Measurements from ENCODE around the gene ALKBH3.

Gene ALKBH3

GRCh38 chr11:43903078-43903477 lies 22.4 kb downstream of the ALKBH3 start:
- Histone ChIP-seq H2AFZ (ENCODE audit: low read depth, low read length) (no peak overlapping the region), H3K9me3 (ENCODE audit: low read length) (peaks cover 5% of the 10 kb centered on the region), H3K36me3 (ENCODE audit: insufficient read depth, low read length) (peaks cover 45% of the 10 kb centered on the region), H3K4me1 (ENCODE audit: insufficient read depth, low read length) (peaks cover 18% of the 10 kb centered on the region), H3K4me3 (ENCODE audit: low read length) (no peak overlapping the region), H3K27me3 (ENCODE audit: insufficient read depth, low read length) (no peaks in the 10 kb centered on the region)

DNA sequence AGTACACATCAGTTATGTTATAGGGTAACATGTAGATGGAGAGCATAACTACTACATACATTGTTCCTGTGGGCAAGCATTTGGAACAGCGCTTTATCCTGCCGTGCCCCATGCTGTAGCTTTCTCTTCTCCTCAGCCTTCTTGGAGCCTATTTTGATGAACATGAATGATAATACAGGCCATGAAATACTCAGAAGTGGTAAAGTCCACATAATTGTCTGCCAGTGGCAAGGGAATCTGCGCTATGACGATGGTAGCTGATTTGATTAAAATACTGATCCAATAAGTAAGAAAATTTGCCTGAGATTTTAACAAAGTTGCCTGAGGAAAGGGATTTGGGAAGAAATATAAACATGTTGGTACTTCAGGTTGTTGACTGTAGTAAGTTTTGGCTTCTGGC lies 23.3 kb downstream of the ALKBH3 start:
- Histone ChIP-seq H3K4me3 (ENCODE audit: low read length) (no peak overlapping the region), H3K4me1 (ENCODE audit: insufficient read depth, low read length) (peaks cover 18% of the 10 kb centered on the region), H3K9me3 (ENCODE audit: low read length) (peaks cover 5% of the 10 kb centered on the region), H3K36me3 (ENCODE audit: insufficient read depth, low read length) (peaks cover 41% of the 10 kb centered on the region), H2AFZ (ENCODE audit: low read depth, low read length) (no peak overlapping the region), H3K27me3 (ENCODE audit: insufficient read depth, low read length) (no peaks in the 10 kb centered on the region)

- H3K9me3 ChIP-seq (ENCODE audit: low read length) = no peaks in the 10 kb centered on the region
- no peak overlapping the region for H3K4me3 ChIP-seq (ENCODE audit: low read length)
- H3K27me3 ChIP-seq (ENCODE audit: insufficient read depth, low read length) = no peaks in the 10 kb centered on the region
- H3K4me1 ChIP-seq (ENCODE audit: insufficient read depth, low read length) = peaks cover 18% of the 10 kb centered on the region
- peaks cover 40% of the 10 kb centered on the region for H3K36me3 ChIP-seq (ENCODE audit: insufficient read depth, low read length)
- H2AFZ ChIP-seq (ENCODE audit: low read depth, low read length) = no peak overlapping the region
These were observed 24.3 kb downstream of the ALKBH3 start for GRCh38 chr11:43904742-43905535.

GRCh38 chr11:43905813-43906241 lies 25.2 kb downstream of the ALKBH3 start:
- no peaks in the 10 kb centered on the region for H3K9me3 ChIP-seq (ENCODE audit: low read length)
- no peaks in the 10 kb centered on the region for H3K27me3 ChIP-seq (ENCODE audit: insufficient read depth, low read length)
- no peak overlapping the region for H3K4me3 ChIP-seq (ENCODE audit: low read length)
- H2AFZ ChIP-seq (ENCODE audit: low read depth, low read length) = no peak overlapping the region
- peaks cover 40% of the 10 kb centered on the region for H3K36me3 ChIP-seq (ENCODE audit: insufficient read depth, low read length)
- H3K4me1 ChIP-seq (ENCODE audit: insufficient read depth, low read length) = peaks cover 18% of the 10 kb centered on the region

DNA sequence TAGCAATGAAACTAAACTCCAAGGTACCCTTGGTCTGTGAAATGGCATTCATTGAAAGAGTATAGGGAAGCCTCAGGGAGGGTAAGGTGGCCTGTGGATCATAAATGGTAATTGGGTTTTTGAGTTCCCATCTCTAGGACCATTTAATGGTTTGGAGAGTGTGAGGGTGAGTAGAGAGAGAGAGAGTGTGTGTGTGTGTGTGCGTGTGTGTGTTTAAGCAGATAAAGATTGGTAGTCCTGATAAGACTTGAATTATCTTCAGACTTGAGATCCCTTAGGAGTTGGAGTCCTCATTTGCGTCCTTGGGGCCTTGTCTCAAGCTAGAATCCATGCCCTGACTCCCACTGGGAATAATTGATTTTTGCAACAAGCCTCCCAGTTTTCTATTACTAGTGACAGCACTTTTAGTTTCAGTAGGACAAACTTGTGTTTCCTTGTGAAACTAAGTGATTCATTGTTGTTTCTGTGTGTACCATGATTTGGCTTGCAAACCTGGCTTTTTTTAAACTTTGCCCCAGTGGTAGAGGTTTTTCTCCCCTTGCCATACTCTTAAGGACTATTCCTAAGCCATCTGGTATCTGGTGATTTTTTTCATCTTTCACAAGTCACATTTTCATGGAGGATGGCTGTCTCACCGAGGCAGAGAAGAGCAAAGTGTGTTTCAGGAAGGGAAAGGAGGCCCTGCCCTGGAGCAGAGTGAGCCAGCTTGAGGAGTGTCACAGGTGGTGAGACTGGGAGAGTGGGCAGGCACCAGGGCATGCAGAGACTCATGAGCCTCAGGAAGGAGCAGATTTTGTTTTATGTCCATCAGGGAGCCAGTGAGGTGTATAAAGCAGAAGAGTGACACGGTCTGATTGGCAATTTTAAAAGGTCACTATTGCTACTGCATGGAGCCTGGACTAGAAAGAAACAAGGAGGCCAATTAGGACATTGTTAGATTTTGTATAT lies 26.7 kb downstream of the ALKBH3 start:
- Histone ChIP-seq H3K27me3 (ENCODE audit: insufficient read depth, low read length) (no peaks in the 10 kb centered on the region), H3K4me1 (ENCODE audit: insufficient read depth, low read length) (peaks cover 18% of the 10 kb centered on the region), H3K9me3 (ENCODE audit: low read length) (no peaks in the 10 kb centered on the region), H2AFZ (ENCODE audit: low read depth, low read length) (no peak overlapping the region), H3K4me3 (ENCODE audit: low read length) (no peak overlapping the region), H3K36me3 (ENCODE audit: insufficient read depth, low read length) (peaks cover 26% of the 10 kb centered on the region)

DNA sequence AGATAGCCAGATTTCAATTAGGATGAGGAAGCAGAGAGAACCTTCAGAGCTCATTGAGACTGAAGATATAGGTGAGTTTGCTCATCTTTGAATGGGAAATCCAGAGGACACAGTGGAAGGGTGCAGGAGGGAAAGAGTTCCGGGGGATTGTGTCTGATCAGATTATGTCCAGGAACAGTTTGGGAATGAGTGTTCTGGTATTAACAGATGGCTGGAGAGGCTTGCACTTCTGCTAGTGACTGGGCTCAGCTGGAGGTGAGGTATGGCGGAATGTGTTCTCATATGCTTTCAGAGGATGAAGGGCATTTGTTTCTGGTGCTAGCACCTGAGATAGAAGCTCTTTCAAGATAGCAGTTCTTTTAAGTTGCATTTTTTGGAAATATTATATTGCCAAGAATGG lies 27.6 kb downstream of the ALKBH3 start:
- Histone ChIP-seq H2AFZ (ENCODE audit: low read depth, low read length) (no peak overlapping the region), H3K27me3 (ENCODE audit: insufficient read depth, low read length) (no peaks in the 10 kb centered on the region), H3K36me3 (ENCODE audit: insufficient read depth, low read length) (peaks cover 18% of the 10 kb centered on the region), H3K4me3 (ENCODE audit: low read length) (no peak overlapping the region), H3K9me3 (ENCODE audit: low read length) (no peaks in the 10 kb centered on the region), H3K4me1 (ENCODE audit: insufficient read depth, low read length) (peaks cover 18% of the 10 kb centered on the region)

GRCh38 chr11:43908683-43909082 lies 28.1 kb downstream of the ALKBH3 start:
- H2AFZ ChIP-seq (ENCODE audit: low read depth, low read length) = no peak overlapping the region
- H3K27me3 ChIP-seq (ENCODE audit: insufficient read depth, low read length) = no peaks in the 10 kb centered on the region
- peaks cover 18% of the 10 kb centered on the region for H3K36me3 ChIP-seq (ENCODE audit: insufficient read depth, low read length)
- peaks cover 18% of the 10 kb centered on the region for H3K4me1 ChIP-seq (ENCODE audit: insufficient read depth, low read length)
- no peaks in the 10 kb centered on the region for H3K9me3 ChIP-seq (ENCODE audit: low read length)
- no peak overlapping the region for H3K4me3 ChIP-seq (ENCODE audit: low read length)

DNA sequence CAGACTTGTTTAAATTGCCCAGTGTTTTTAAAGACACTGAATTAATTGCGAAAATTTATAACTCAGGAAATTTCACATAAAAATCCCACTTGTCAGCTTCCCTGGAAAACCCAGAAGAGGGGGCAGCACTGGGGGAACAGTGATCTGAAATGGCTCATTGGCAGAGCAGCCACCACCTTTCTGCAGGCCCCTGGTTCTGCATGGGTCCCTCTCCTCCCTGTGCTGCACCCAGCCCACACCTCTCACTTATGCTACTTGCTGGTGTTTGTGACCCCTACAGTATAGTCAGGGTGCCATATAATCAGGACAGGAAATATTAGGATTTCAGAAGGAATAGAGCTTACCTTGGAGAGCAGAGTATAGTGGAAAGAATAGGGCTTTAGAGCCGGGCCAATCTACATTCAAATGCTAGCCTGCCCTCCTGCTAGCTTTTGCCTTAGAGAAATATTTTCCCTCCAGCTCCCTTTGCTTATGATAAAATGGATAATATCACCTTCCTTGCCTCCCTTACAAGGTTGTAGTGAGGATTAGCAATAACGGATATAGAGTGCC lies 33.3 kb downstream of the ALKBH3 start:
- Histone ChIP-seq H2AFZ (ENCODE audit: low read depth, low read length) (no peak overlapping the region), H3K4me3 (ENCODE audit: low read length) (no peak overlapping the region), H3K27me3 (ENCODE audit: insufficient read depth, low read length) (no peaks in the 10 kb centered on the region), H3K4me1 (ENCODE audit: insufficient read depth, low read length) (no peaks in the 10 kb centered on the region), H3K9me3 (ENCODE audit: low read length) (no peaks in the 10 kb centered on the region), H3K36me3 (ENCODE audit: insufficient read depth, low read length) (peaks cover 24% of the 10 kb centered on the region)

GRCh38 chr11:43914466-43914865 lies 33.8 kb downstream of the ALKBH3 start:
- Histone ChIP-seq H3K27me3 (ENCODE audit: insufficient read depth, low read length) (no peaks in the 10 kb centered on the region), H3K4me1 (ENCODE audit: insufficient read depth, low read length) (no peaks in the 10 kb centered on the region), H3K4me3 (ENCODE audit: low read length) (no peak overlapping the region), H3K36me3 (ENCODE audit: insufficient read depth, low read length) (peaks cover 26% of the 10 kb centered on the region), H3K9me3 (ENCODE audit: low read length) (no peaks in the 10 kb centered on the region), H2AFZ (ENCODE audit: low read depth, low read length) (no peak overlapping the region)

- Histone ChIP-seq H3K9me3 (ENCODE audit: low read length) (no peaks in the 10 kb centered on the region), H2AFZ (ENCODE audit: low read depth, low read length) (no peak overlapping the region), H3K36me3 (ENCODE audit: insufficient read depth, low read length) (peaks cover 34% of the 10 kb centered on the region), H3K27me3 (ENCODE audit: insufficient read depth, low read length) (no peaks in the 10 kb centered on the region), H3K4me3 (ENCODE audit: low read length) (no peak overlapping the region), H3K4me1 (ENCODE audit: insufficient read depth, low read length) (peaks cover 6% of the 10 kb centered on the region)
These were observed 36.0 kb downstream of the ALKBH3 start for GRCh38 chr11:43916621-43917020.

DNA sequence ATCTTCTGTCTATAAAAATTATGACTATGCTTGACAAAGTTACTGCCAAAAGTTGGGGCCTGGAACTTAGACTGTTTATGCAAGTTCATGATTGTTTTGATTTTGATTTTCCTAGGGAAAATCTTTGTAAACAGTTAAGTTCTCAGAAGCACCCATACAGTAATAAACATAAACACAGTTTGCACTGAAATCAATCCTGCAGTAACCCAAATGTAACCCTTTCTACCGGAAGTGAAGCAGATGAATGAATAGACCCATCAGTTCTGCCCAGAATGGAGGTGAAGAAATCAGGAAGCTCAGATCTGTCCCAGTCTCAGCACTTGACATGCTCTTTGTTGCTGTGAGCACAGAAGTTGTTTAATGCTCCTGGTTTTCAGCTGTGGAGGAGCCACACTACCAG lies 37.2 kb downstream of the ALKBH3 start:
- Histone ChIP-seq H3K36me3 (ENCODE audit: insufficient read depth, low read length) (peaks cover 34% of the 10 kb centered on the region), H2AFZ (ENCODE audit: low read depth, low read length) (no peak overlapping the region), H3K4me3 (ENCODE audit: low read length) (no peak overlapping the region), H3K4me1 (ENCODE audit: insufficient read depth, low read length) (peaks cover 7% of the 10 kb centered on the region), H3K27me3 (ENCODE audit: insufficient read depth, low read length) (no peaks in the 10 kb centered on the region), H3K9me3 (ENCODE audit: low read length) (no peaks in the 10 kb centered on the region)

DNA sequence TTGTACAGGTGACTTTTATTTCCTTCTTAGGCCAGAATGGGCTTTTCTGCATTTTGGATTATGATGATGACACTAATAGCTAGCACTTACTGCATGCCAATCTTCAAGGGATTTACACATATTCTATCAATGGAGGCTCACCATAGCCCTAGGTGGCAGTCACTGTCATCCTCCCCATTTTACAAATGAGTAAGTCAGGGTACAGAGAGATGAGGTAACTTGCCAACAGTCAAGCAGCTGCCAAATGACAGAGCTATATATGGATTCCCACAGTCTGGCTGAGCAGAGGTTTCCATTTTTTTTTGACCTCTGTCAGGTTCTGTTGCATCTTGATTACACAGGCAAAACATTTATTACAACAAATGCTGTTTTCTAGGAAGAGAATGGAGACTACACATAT lies 38.0 kb downstream of the ALKBH3 start:
- Histone ChIP-seq H3K4me3 (ENCODE audit: low read length) (no peak overlapping the region), H3K4me1 (ENCODE audit: insufficient read depth, low read length) (peaks cover 15% of the 10 kb centered on the region), H3K27me3 (ENCODE audit: insufficient read depth, low read length) (no peaks in the 10 kb centered on the region), H2AFZ (ENCODE audit: low read depth, low read length) (no peak overlapping the region), H3K9me3 (ENCODE audit: low read length) (no peaks in the 10 kb centered on the region), H3K36me3 (ENCODE audit: insufficient read depth, low read length) (peaks cover 31% of the 10 kb centered on the region)
